SU-DHL-6 (cell line): ENCODE results near the gene GPN2.
A peak's percentile ranks its signal among the peaks of the same experiment; 100 is the strongest.

Experiments
- H2AFZ ChIP-seq: fragments of 200-600 bp; sonication (generic); 2 replicates; pipeline ENCODE4 v1.6.1; 2014; ENCODE audit warnings: low read depth, mild to moderate bottlenecking, moderate library complexity, mixed read lengths, antibody characterized with exemption, low read length; ENCODE audit not compliant: severe bottlenecking
- H3F3A ChIP-seq: fragments of 200-600 bp; shearing (Covaris generic); 2 replicates; pipeline ENCODE4 v1.6.0; 2016; ENCODE audit warnings: antibody characterized with exemption, mild to moderate bottlenecking; ENCODE audit not compliant: insufficient read depth
- H3K27ac ChIP-seq: fragments of 200-600 bp; sonication (generic); 2 replicates; pipeline ENCODE4 v1.5.1; 2016; ENCODE audit warnings: low read depth, mild to moderate bottlenecking, low read length, moderate library complexity, mixed read lengths
- H3K27me3 ChIP-seq: fragments of 200-600 bp; sonication (generic), shearing (Covaris generic); 2 replicates; pipeline ENCODE4 v1.6.0; 2014; ENCODE audit warnings: mild to moderate bottlenecking, low read length
- H3K36me3 ChIP-seq: fragments of 200-600 bp; sonication (generic); 2 replicates; pipeline ENCODE4 v1.6.1; 2014; ENCODE audit warnings: mild to moderate bottlenecking, low read length, mixed read lengths
- H3K4me2 ChIP-seq: fragments of 300-600, 200-600 bp; shearing (Covaris generic), sonication (generic); 2 replicates; pipeline ENCODE4 v1.6.0; 2014; ENCODE audit warnings: low read length, low read depth, mild to moderate bottlenecking; ENCODE audit not compliant: poor library complexity, severe bottlenecking
- H3K4me3 ChIP-seq: fragments of 200-600 bp; sonication (generic); 2 replicates; pipeline ENCODE4 v1.5.1; 2014; ENCODE audit warnings: antibody characterized with exemption, low read length, mild to moderate bottlenecking, mixed read lengths; ENCODE audit not compliant: insufficient read depth, poor library complexity, severe bottlenecking
- H3K79me2 ChIP-seq: fragments of 200-600 bp; sonication (generic); 2 replicates; pipeline ENCODE4 v1.6.1; 2014; ENCODE audit warnings: mild to moderate bottlenecking, low read length, moderate library complexity; ENCODE audit not compliant: insufficient read depth
- H3K9ac ChIP-seq: fragments of 200-600 bp; sonication (generic); 2 replicates; pipeline ENCODE4 v1.7.0; 2014; ENCODE audit warnings: mild to moderate bottlenecking, low read length
- H3K9me2 ChIP-seq: fragments of 200-600 bp; sonication (generic); replicated peaks from 2 replicates; pipeline ENCODE4 v1.6.1; 2014; ENCODE audit warnings: low read length; ENCODE audit not compliant: insufficient read depth
- H3K9me3 ChIP-seq: fragments of 200-600 bp; sonication (generic); 2 replicates; pipeline ENCODE4 v1.6.1; 2014; ENCODE audit warnings: low read length, mixed read lengths; ENCODE audit not compliant: insufficient read depth
- H4K20me1 ChIP-seq: fragments of 200-600 bp; sonication (generic); 2 replicates; pipeline ENCODE4 v1.6.1; 2014; ENCODE audit warnings: low read depth, mild to moderate bottlenecking, antibody characterized with exemption, low read length, moderate library complexity, mixed read lengths
- CTCF ChIP-seq: fragments of 200-600 bp; sonication (generic); IDR thresholded peaks from one replicate; pipeline ENCODE4 v1.5.1; 2017; ENCODE audit warnings: antibody characterized with exemption, mild to moderate bottlenecking, low read length, moderate library complexity; ENCODE audit not compliant: insufficient read depth, poor library complexity, severe bottlenecking
- EZH2phosphoT487 ChIP-seq: fragments of 200-600 bp; sonication (generic), shearing (Covaris generic); conservative IDR thresholded peaks from 2 replicates; pipeline ENCODE4 v1.6.1; 2018; ENCODE audit warnings: mild to moderate bottlenecking, antibody characterized with exemption, low read length, moderate library complexity, mixed read lengths

GPN2 gene

DNA sequence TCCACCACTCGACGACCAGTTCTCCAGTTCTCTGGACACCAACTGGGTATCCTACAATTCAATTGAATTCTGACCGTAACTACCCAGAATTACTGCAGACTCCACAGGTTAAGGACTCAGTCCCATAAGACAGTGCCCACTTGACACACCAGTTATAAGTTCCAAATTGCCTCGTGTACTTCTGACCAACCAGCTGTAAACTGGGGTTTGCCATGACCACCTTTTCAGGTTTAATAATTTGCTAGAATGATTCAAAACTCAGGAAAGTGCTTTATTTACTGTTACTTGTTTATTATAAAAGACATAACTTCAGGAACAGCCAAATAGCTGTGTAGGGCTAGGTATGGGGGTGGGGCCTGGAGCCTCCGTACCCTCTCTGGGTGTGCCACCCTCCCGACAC, 46.7 kb upstream of the GPN2 start:
- no peak overlapping the region for H3K27ac ChIP-seq
- no peak overlapping the region for H2AFZ ChIP-seq
- no peak for TF ChIP-seq EZH2phosphoT487
- TF ChIP-seq CTCF: no peak
- H3K4me3 ChIP-seq: no peak overlapping the region
- no peaks in the 10 kb centered on the region for H3K27me3 ChIP-seq
- no peaks in the 10 kb centered on the region for H3F3A ChIP-seq
- H4K20me1 ChIP-seq: no peaks in the 10 kb centered on the region
- no peak overlapping the region for H3K9ac ChIP-seq
- H3K36me3 ChIP-seq: no peaks in the 10 kb centered on the region
- no peak overlapping the region for H3K4me2 ChIP-seq
- no peaks in the 10 kb centered on the region for H3K9me2 ChIP-seq
- no peaks in the 10 kb centered on the region for H3K9me3 ChIP-seq
- H3K79me2 ChIP-seq: peaks cover 38% of the 10 kb centered on the region

DNA sequence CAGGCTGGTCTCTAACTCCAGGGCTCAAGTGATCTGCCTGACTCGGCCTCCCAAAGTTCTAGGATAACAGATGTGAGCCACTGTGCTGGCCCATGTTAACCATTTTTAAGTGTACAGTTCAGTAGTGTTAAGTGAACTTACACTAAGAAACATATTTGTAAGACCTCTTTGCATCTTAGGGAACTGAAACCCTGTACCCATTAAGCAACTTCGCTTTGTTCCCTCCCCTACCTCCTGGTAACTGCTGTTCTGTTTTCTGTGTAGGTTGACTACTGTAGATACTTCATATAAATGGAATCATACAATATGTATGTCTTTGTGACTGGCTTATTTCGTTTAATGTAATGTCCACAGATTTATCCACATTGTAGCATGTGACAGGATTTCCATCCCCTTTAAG, 42.4 kb upstream of the GPN2 start:
- no peak overlapping the region for H3K4me3 ChIP-seq
- H2AFZ ChIP-seq: no peak overlapping the region
- no peaks in the 10 kb centered on the region for H3K9me2 ChIP-seq
- H3K27me3 ChIP-seq: no peaks in the 10 kb centered on the region
- H3K27ac ChIP-seq: no peak overlapping the region
- H3K36me3 ChIP-seq: peaks cover 19% of the 10 kb centered on the region; the same call in 1 of the 2 replicates
- H3F3A ChIP-seq: peaks cover 6% of the 10 kb centered on the region; the same call in 1 of the 2 replicates
- peaks cover 8% of the 10 kb centered on the region; the same call in 1 of the 2 replicates for H4K20me1 ChIP-seq
- H3K4me2 ChIP-seq: no peak overlapping the region
- TF ChIP-seq EZH2phosphoT487: no peak
- TF ChIP-seq CTCF: no peak
- H3K9me3 ChIP-seq: no peaks in the 10 kb centered on the region
- H3K79me2 ChIP-seq: peaks cover 53% of the 10 kb centered on the region
- H3K9ac ChIP-seq: no peak overlapping the region

GRCh38 chr1:26923711-26924110, 33.6 kb upstream of the GPN2 start:
- Histone ChIP-seq H3K27ac (no peak overlapping the region), H3K27me3 (no peaks in the 10 kb centered on the region), H4K20me1 (peaks cover 7% of the 10 kb centered on the region; the same call in 1 of the 2 replicates), H3K9me3 (no peaks in the 10 kb centered on the region), H3K4me3 (no peak overlapping the region), H3F3A (peaks cover 6% of the 10 kb centered on the region; the same call in 1 of the 2 replicates), H3K36me3 (peaks cover 20% of the 10 kb centered on the region), H3K4me2 (no peak overlapping the region), H3K9ac (no peak overlapping the region), H3K9me2 (no peaks in the 10 kb centered on the region), H2AFZ (no peak overlapping the region), H3K79me2 (peaks cover 55% of the 10 kb centered on the region)
- no peak for TF ChIP-seq CTCF
- no peak for TF ChIP-seq EZH2phosphoT487

GRCh38 chr1:26922901-26923300, 32.8 kb upstream of the GPN2 start:
- H3K9ac ChIP-seq: peak overlapping the region; percentile 88
- H3K36me3 ChIP-seq: peaks cover 12% of the 10 kb centered on the region
- peak overlapping the region; percentile 90 for H3K4me3 ChIP-seq
- H3K27ac ChIP-seq: no peak overlapping the region
- H3K9me2 ChIP-seq: no peaks in the 10 kb centered on the region
- H3K9me3 ChIP-seq: no peaks in the 10 kb centered on the region
- H3F3A ChIP-seq: peaks cover 3% of the 10 kb centered on the region; the same call in 1 of the 2 replicates
- peaks cover 47% of the 10 kb centered on the region for H3K79me2 ChIP-seq
- no peaks in the 10 kb centered on the region for H3K27me3 ChIP-seq
- no peaks in the 10 kb centered on the region for H4K20me1 ChIP-seq
- H3K4me2 ChIP-seq: peak overlapping the region; percentile 91
- no peak overlapping the region for H2AFZ ChIP-seq
- TF ChIP-seq CTCF (no peak), EZH2phosphoT487 (no peak)
